ELR (cell line): Measurements from ENCODE around the gene DBNL.
"Not testable (repeated sequence)": the region's sequence is repeated elsewhere in the genome, so short reads cannot be mapped to it uniquely, and the experiment has no call there.

ENCODE experiments used
- DNase-seq: peaks from one replicate; pipeline ENCODE4 v3.0.0-alpha.2; 2015; ENCODE audit warnings: low read depth

The DBNL gene

GRCh38 chr7:44044315-44045225 is at the start of gene DBNL:
TSS of gene DBNL (plus strand) at chr7:44044702. CDS start at chr7:44044738, 36 bp downstream.
- peak; percentile 95 for DNase-seq

- DNase-seq = not testable (repeated sequence)
Measured at GRCh38 chr7:43997532-43997931, 47.0 kb upstream of the DBNL start, which contains the start of gene SPDYE1. TSS of gene SPDYE1 (plus strand) at chr7:43997897. CDS start at chr7:43999950, 2,053 bp downstream.

GRCh38 chr7:44012081-44012480 is 32.4 kb upstream of the DBNL start:
- DNase-seq = not testable (repeated sequence)

GRCh38 chr7:44015090-44015489 is 29.4 kb upstream of the DBNL start:
- not testable (repeated sequence) for DNase-seq

- DNase-seq = peak; percentile 97
Measured at GRCh38 chr7:44018857-44019807, 25.4 kb upstream of the DBNL start.

- not testable (repeated sequence) for DNase-seq
Measured at GRCh38 chr7:44019825-44020224, 24.7 kb upstream of the DBNL start.

GRCh38 chr7:44022069-44022468 is 22.4 kb upstream of the DBNL start:
- DNase-seq = not testable (repeated sequence)

GRCh38 chr7:44022796-44023467 is 21.6 kb upstream of the DBNL start:
- not testable (repeated sequence) for DNase-seq

- DNase-seq = not testable (repeated sequence)
Measured at GRCh38 chr7:44029433-44029832, 15.1 kb upstream of the DBNL start.

- DNase-seq = not testable (repeated sequence)
Measured at GRCh38 chr7:44030029-44030428, 14.5 kb upstream of the DBNL start.

- DNase-seq = not testable (repeated sequence)
Measured at GRCh38 chr7:44031319-44031718, 13.2 kb upstream of the DBNL start.

GRCh38 chr7:44032031-44032430 is 12.5 kb upstream of the DBNL start:
- not testable (repeated sequence) for DNase-seq

GRCh38 chr7:44033971-44034844 is 10.3 kb upstream of the DBNL start:
- not testable (repeated sequence) for DNase-seq

GRCh38 chr7:44036364-44036763 is 8.1 kb upstream of the DBNL start:
- peak; percentile 54 for DNase-seq

GRCh38 chr7:44037951-44038350 is 6.6 kb upstream of the DBNL start:
- not testable (repeated sequence) for DNase-seq

- not testable (repeated sequence) for DNase-seq
Measured at GRCh38 chr7:44038553-44038952, 5.9 kb upstream of the DBNL start.

GRCh38 chr7:44038961-44039558 is 5.4 kb upstream of the DBNL start:
- DNase-seq = peak; percentile 81

GRCh38 chr7:44039800-44040492 is 4.6 kb upstream of the DBNL start:
- not testable (repeated sequence) for DNase-seq

GRCh38 chr7:44040493-44040891 is 4.0 kb upstream of the DBNL start:
- not testable (repeated sequence) for DNase-seq

GRCh38 chr7:44042221-44042620 is 2.3 kb upstream of the DBNL start:
- DNase-seq = no peak
